Urinary bladder (tissue), 4 donors: ENCODE data around the gene TMEM259. TPM values are rescaled to one million over a fixed set of nuclear protein-coding genes. Genes with fewer than 3 reads are reported as not detected.
A peak's percentile ranks its signal among the peaks of the same experiment; 100 is the strongest.
"Not testable (repeated sequence)": the region's sequence is repeated elsewhere in the genome, so short reads cannot be mapped to it uniquely, and the experiment has no call there.

Source experiments
- DNase-seq: peaks from one replicate; pipeline ENCODE4 v3.0.0-alpha.2; 2015; ENCODE audit errors: extremely low spot score
- H3K27ac ChIP-seq: one replicate; pipeline ENCODE4 v1.5.1; 2013; ENCODE audit warnings: low read depth, mild to moderate bottlenecking, moderate library complexity
- H3K36me3 ChIP-seq: one replicate; pipeline ENCODE4 v1.6.1; 2013; ENCODE audit warnings: mild to moderate bottlenecking, moderate library complexity; ENCODE audit not compliant: insufficient read depth
- H3K4me1 ChIP-seq: one replicate; pipeline ENCODE4 v1.6.1; 2013; ENCODE audit warnings: mild to moderate bottlenecking, moderate library complexity; ENCODE audit not compliant: insufficient read depth
- H3K4me3 ChIP-seq: one replicate; pipeline ENCODE4 v1.5.1; 2013; ENCODE audit warnings: low read depth, low read length
- WGBS: extraction: QIAGEN DNeasy Blood & Tissue Kit; methylation state at CpG from one replicate; pipeline ENCODE4 v1.1.7; 2013; 5-methylcytosine and 5-hydroxymethylcytosine counted together
- polyA plus RNA-seq: library from polyadenylated mRNA; stranded (reverse); fragments of 200-250 nt; gene quantifications from one replicate; pipeline ENCODE4 v1.2.3, GENCODE V29; 2013
- total RNA-seq: library from RNA; depleted of rRNA; stranded (reverse); fragments of >200 nt; gene quantifications from one replicate; pipeline ENCODE4 v1.2.3, GENCODE V29; 2014
- donor health status: healthy with polysubstance abuse.
- donor health status: healthy.

TMEM259 gene
- total and polyA plus RNA-seq, 2 donors = 34.5 to 159 TPM

- Histone ChIP-seq H3K36me3 (no peaks in the 10 kb centered on the region), H3K27ac (no peak within 1 kb of the TSS), H3K4me1 (no peaks in the 10 kb centered on the region), H3K4me3 (peak within 1 kb of the TSS; percentile 37)
- DNase-seq = peak; percentile 89
- WGBS = under 1% methylated on average over 56 of the region's 56 CpGs
Measured at GRCh38 chr19:1039646-1040475, 18.9 kb upstream of the TMEM259 start, which contains the start of gene ABCA7. TSS of gene ABCA7 (plus strand) at chr19:1040107. CDS start at chr19:1041362, 1,255 bp downstream.

- Histone ChIP-seq H3K27ac (no peak overlapping the region), H3K4me3 (no peak overlapping the region), H3K4me1 (no peaks in the 10 kb centered on the region), H3K36me3 (no peaks in the 10 kb centered on the region)
- WGBS = 48% methylated on average over 22 of the region's 22 CpGs
- no peak for DNase-seq
Measured at GRCh38 chr19:1038978-1039645, 18.2 kb upstream of the TMEM259 start.

GRCh38 chr19:1037621-1038064 lies 16.7 kb upstream of the TMEM259 start:
- no peaks in the 10 kb centered on the region for H3K36me3 ChIP-seq
- WGBS = 74% methylated on average over 22 of the region's 22 CpGs
- no peak overlapping the region for H3K4me3 ChIP-seq
- H3K27ac ChIP-seq = peak overlapping the region; percentile 46
- H3K4me1 ChIP-seq = no peaks in the 10 kb centered on the region
- DNase-seq = no peak

GRCh38 chr19:1035998-1036621 lies 15.2 kb upstream of the TMEM259 start:
- Histone ChIP-seq H3K36me3 (no peaks in the 10 kb centered on the region), H3K4me3 (no peak overlapping the region), H3K27ac (no peak overlapping the region), H3K4me1 (no peaks in the 10 kb centered on the region)
- no peak for DNase-seq
- WGBS = 88% methylated on average over 29 of the region's 29 CpGs

GRCh38 chr19:1032264-1032867 lies 11.4 kb upstream of the TMEM259 start:
- 87% methylated on average over 20 of the region's 20 CpGs for WGBS
- H3K4me3 ChIP-seq = no peak overlapping the region
- no peaks in the 10 kb centered on the region for H3K36me3 ChIP-seq

GRCh38 chr19:1028062-1028926 lies 7.4 kb upstream of the TMEM259 start:
- DNase-seq = no peak
- Histone ChIP-seq H3K4me3 (peak overlapping the region; percentile 93), H3K4me1 (peaks cover 2% of the 10 kb centered on the region), H3K36me3 (no peaks in the 10 kb centered on the region), H3K27ac (peak overlapping the region; percentile 92)
- WGBS = under 1% methylated on average over 58 of the region's 58 CpGs

More at GRCh38 chr19:1032264-1032867, 11.4 kb upstream of the TMEM259 start:
- no peak overlapping the region for H3K27ac ChIP-seq
- no peak for DNase-seq
- peaks cover 2% of the 10 kb centered on the region for H3K4me1 ChIP-seq

- DNase-seq = no peak
- no peaks in the 10 kb centered on the region for H3K36me3 ChIP-seq
- peak overlapping the region; percentile 93 for H3K4me3 ChIP-seq
- H3K4me1 ChIP-seq = peaks cover 2% of the 10 kb centered on the region
- 3% methylated on average over 16 of the region's 16 CpGs for WGBS
- peak overlapping the region; percentile 92 for H3K27ac ChIP-seq
Measured at GRCh38 chr19:1027650-1028061, 6.7 kb upstream of the TMEM259 start.

- H3K4me3 ChIP-seq = peak overlapping the region; percentile 93
- no peaks in the 10 kb centered on the region for H3K36me3 ChIP-seq
- H3K27ac ChIP-seq = peak overlapping the region; percentile 96
- peaks cover 2% of the 10 kb centered on the region for H3K4me1 ChIP-seq
- WGBS = 1% methylated on average over 36 of the region's 36 CpGs
- no peak for DNase-seq
Measured at GRCh38 chr19:1026783-1027649, 6.1 kb upstream of the TMEM259 start.

GRCh38 chr19:1025960-1026782 lies 5.2 kb upstream of the TMEM259 start, which contains the start of gene CNN2:
TSS of gene CNN2 (plus strand) at chr19:1026608. CDS start at chr19:1026662, 54 bp downstream.
- Histone ChIP-seq H3K27ac (peak within 1 kb of the TSS; percentile 96), H3K36me3 (no peaks in the 10 kb centered on the region), H3K4me3 (peak within 1 kb of the TSS; percentile 93), H3K4me1 (peaks cover 2% of the 10 kb centered on the region)
- WGBS = 4% methylated on average over 63 of the region's 63 CpGs
- no peak for DNase-seq

GRCh38 chr19:1025080-1025479 lies 4.2 kb upstream of the TMEM259 start:
- not testable (repeated sequence) for H3K4me1 ChIP-seq, H3K27ac ChIP-seq, H3K36me3 ChIP-seq, DNase-seq, H3K4me3 ChIP-seq
- 94% methylated on average over 6 of the region's 6 CpGs for WGBS

- not testable (repeated sequence) for H3K27ac ChIP-seq, H3K36me3 ChIP-seq, H3K4me1 ChIP-seq, DNase-seq, H3K4me3 ChIP-seq
- WGBS = 68% methylated on average over 5 of the region's 5 CpGs
Measured at GRCh38 chr19:1023883-1024188, 2.9 kb upstream of the TMEM259 start.
